Measurements from ENCODE around the gene PARL. TPM values are rescaled to one million over a fixed set of nuclear protein-coding genes. Genes with fewer than 3 reads are reported as not detected.

The PARL gene, protein sequence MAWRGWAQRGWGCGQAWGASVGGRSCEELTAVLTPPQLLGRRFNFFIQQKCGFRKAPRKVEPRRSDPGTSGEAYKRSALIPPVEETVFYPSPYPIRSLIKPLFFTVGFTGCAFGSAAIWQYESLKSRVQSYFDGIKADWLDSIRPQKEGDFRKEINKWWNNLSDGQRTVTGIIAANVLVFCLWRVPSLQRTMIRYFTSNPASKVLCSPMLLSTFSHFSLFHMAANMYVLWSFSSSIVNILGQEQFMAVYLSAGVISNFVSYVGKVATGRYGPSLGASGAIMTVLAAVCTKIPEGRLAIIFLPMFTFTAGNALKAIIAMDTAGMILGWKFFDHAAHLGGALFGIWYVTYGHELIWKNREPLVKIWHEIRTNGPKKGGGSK
- 47.8 to 57.4 TPM (median 50.5 TPM) in 3 replicates for total RNA-seq

DNA sequence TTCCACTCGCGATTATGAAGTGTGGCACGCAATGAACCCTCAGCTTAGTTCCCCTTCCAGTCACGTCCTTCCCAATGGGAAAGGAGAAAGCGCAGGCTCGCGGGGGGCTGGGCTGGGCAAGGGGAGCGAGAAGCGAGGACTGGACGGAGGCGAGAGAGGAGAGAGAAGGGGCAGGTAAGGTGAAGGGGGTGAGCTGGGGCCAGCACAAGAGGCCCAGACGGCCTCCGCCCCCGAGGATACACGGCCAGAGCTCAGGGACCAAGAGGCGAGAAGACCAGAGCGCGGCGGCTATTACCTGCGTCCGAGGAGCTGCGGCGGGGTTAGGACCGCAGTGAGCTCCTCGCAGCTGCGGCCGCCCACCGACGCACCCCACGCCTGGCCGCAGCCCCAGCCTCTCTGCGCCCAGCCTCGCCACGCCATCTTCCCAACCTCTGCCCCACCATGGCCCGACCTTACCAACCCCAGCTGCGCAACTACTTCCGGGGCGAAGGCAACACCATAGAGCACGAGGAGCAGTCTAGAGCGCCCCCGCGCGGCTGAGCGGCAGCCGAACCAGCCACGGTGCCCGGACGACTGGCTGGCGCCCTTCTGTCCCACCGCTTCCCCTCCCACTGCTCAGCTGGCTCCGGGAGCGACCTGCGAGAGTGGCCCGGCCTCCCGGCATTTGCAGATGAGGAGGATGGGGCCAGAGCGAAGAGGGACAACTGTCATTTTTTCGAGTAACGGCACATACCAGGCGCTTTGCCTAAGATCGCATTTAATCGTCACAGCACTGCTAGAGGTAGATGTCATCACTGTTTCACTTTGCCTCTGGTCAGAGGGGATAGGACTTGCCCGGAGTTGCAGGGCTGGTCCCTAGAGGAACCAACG, at the start of gene PARL:
Gene PARL (minus strand): TSS at position 454 of the 870 bp plus-strand sequence. CDS start 34 bp downstream, at position 420.
- peaks cover 18% of the 10 kb centered on the region for H3K27me3 Mint-ChIP-seq (ENCODE audit: low read depth)
- peaks cover 2% of the 10 kb centered on the region for H3K36me3 Mint-ChIP-seq
- no peaks in the 10 kb centered on the region for H3K9me3 Mint-ChIP-seq
- TF ChIP-seq, protein P1, sequence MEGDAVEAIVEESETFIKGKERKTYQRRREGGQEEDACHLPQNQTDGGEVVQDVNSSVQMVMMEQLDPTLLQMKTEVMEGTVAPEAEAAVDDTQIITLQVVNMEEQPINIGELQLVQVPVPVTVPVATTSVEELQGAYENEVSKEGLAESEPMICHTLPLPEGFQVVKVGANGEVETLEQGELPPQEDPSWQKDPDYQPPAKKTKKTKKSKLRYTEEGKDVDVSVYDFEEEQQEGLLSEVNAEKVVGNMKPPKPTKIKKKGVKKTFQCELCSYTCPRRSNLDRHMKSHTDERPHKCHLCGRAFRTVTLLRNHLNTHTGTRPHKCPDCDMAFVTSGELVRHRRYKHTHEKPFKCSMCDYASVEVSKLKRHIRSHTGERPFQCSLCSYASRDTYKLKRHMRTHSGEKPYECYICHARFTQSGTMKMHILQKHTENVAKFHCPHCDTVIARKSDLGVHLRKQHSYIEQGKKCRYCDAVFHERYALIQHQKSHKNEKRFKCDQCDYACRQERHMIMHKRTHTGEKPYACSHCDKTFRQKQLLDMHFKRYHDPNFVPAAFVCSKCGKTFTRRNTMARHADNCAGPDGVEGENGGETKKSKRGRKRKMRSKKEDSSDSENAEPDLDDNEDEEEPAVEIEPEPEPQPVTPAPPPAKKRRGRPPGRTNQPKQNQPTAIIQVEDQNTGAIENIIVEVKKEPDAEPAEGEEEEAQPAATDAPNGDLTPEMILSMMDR (IDR thresholded peaks at IDR 0.05; ENCODE audit: unreplicated experiment): peak; percentile 82
- H3K4me3 Mint-ChIP-seq: peak within 1 kb of the TSS; percentile 93
- peak; percentile 81 to 94 for DNase-seq (ENCODE audit: low spot score in 2 of 2, unreplicated experiment in 2 of 2)
- H3K27ac Mint-ChIP-seq: peak within 1 kb of the TSS; percentile 89
- H3K4me1 Mint-ChIP-seq: peaks cover 26% of the 10 kb centered on the region

DNA sequence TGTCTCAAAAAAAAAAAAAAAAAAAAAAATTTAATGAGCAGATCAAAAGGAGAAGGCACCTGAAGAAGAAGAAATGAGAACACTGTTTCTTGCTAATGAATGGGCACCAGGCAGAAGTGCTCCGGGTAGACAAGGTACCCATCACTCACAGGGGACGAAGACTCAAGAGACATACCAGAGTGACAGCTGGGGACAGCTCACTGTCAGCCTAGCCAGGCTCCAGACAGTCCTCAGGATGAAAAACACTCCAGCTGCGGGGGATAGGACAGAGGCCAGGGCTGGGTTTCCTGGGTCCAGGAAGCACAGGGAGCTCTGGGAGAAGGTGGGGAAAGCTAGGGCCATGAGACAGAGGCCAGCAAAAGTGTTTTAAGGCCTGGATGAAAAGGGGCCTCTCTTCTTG, 48.5 kb upstream of the PARL start:
- Mint-ChIP-seq H3K9me3 (no peaks in the 10 kb centered on the region), H3K36me3 (peaks cover 29% of the 10 kb centered on the region), H3K27me3 (ENCODE audit: low read depth) (no peaks in the 10 kb centered on the region), H3K4me1 (no peaks in the 10 kb centered on the region), H3K27ac (no peak overlapping the region), H3K4me3 (no peak overlapping the region)
- TF ChIP-seq, protein P1 (IDR thresholded peaks at IDR 0.05; ENCODE audit: unreplicated experiment): no peak
- no peak for DNase-seq (ENCODE audit: low spot score in 2 of 2, unreplicated experiment in 2 of 2)

DNA sequence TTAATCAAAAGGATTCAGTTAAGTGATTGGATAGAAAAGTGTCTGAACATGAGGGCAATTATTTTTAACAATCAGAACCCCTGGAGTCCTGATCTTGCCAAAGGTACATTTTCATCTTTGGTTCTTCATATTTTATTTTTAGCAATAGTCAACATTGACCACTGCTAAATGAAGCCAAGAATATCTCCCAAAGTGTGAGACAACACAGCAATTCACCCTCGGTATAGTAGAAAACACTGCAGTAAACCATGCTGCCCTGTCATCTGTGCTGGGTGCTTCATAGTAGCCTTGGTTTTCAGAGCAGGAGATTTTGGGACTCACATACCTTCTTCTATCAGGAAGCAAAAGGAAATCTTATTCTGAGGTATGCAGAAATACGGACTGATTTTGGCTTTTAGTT, 47.2 kb upstream of the PARL start:
- H3K4me1 Mint-ChIP-seq: no peaks in the 10 kb centered on the region
- H3K27me3 Mint-ChIP-seq (ENCODE audit: low read depth): no peaks in the 10 kb centered on the region
- peaks cover 33% of the 10 kb centered on the region for H3K36me3 Mint-ChIP-seq
- TF ChIP-seq, protein P1 (IDR thresholded peaks at IDR 0.05; ENCODE audit: unreplicated experiment): no peak
- no peak overlapping the region for H3K4me3 Mint-ChIP-seq
- no peak overlapping the region for H3K27ac Mint-ChIP-seq
- DNase-seq (ENCODE audit: low spot score in 2 of 2, unreplicated experiment in 2 of 2): no peak
- no peaks in the 10 kb centered on the region for H3K9me3 Mint-ChIP-seq

DNA sequence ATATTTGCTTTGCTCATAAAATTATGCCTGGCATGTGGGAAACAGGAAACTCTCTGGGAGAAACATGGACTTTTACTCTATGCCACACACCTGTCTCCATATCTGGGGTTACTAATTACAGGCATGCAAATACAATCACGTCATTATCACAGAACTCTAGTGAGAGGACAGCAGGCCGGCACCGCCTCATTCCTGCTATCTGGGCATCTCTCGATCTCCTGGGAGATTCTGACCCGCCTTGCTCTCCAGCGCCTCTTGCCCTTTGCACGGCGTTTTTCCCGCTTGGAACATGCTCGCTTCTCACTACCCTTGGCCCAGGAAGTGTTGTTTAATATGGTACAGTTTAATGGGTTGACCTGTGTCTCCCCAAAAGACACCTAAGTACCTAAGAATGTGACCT, 45.4 kb upstream of the PARL start:
- DNase-seq (ENCODE audit: low spot score in 2 of 2, unreplicated experiment in 2 of 2): no peak
- H3K4me1 Mint-ChIP-seq: no peaks in the 10 kb centered on the region
- H3K4me3 Mint-ChIP-seq: no peak overlapping the region
- H3K27ac Mint-ChIP-seq: no peak overlapping the region
- peaks cover 27% of the 10 kb centered on the region for H3K36me3 Mint-ChIP-seq
- no peaks in the 10 kb centered on the region for H3K27me3 Mint-ChIP-seq (ENCODE audit: low read depth)
- H3K9me3 Mint-ChIP-seq: no peaks in the 10 kb centered on the region
- TF ChIP-seq, protein P1 (IDR thresholded peaks at IDR 0.05; ENCODE audit: unreplicated experiment): no peak

DNA sequence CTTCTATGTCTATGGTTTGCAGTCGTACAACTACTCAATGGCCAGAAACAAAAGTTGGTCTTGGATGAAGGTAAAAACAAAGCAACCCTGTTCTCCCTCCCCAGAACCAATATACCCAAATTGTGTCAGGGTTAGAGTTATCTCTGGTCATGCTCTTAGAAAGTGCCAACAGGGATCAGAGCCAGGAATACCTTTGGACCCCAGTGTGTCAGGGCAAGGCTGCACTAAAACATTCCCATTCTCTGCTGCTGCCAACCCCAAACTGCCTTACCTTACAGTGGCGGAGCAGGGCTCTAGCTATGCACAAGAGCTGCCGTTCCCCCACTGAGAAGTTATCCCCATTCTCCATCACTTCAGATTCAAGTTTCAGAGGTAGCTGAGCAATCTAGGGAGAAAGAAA, 42.4 kb upstream of the PARL start:
- H3K4me3 Mint-ChIP-seq: no peak overlapping the region
- no peak overlapping the region for H3K27ac Mint-ChIP-seq
- peaks cover 35% of the 10 kb centered on the region for H3K36me3 Mint-ChIP-seq
- no peaks in the 10 kb centered on the region for H3K9me3 Mint-ChIP-seq
- TF ChIP-seq, protein P1 (IDR thresholded peaks at IDR 0.05; ENCODE audit: unreplicated experiment): no peak
- no peaks in the 10 kb centered on the region for H3K27me3 Mint-ChIP-seq (ENCODE audit: low read depth)
- no peaks in the 10 kb centered on the region for H3K4me1 Mint-ChIP-seq
- no peak for DNase-seq (ENCODE audit: low spot score in 2 of 2, unreplicated experiment in 2 of 2)
